GM19023 (cell line): ENCODE data around the gene PHKB.
"Not testable (repeated sequence)": the region's sequence is repeated elsewhere in the genome, so short reads cannot be mapped to it uniquely, and the experiment has no call there.

ENCODE experiments used
- ATAC-seq: cut with Tn5 transposase; IDR thresholded peaks from one replicate; pipeline ENCODE4 v1.9.1; 2021; ENCODE audit warnings: mild to moderate bottlenecking, moderate library complexity; ENCODE audit not compliant: unreplicated experiment

PHKB gene

GRCh38 chr16:47499700-47500264, 38.7 kb downstream of the PHKB start:
- ATAC-seq = no peak

- no peak for ATAC-seq
Observed at GRCh38 chr16:47503936-47504335, 42.8 kb downstream of the PHKB start.

GRCh38 chr16:47504599-47504998, 43.5 kb downstream of the PHKB start:
- no peak for ATAC-seq

GRCh38 chr16:47506800-47507199, 45.7 kb downstream of the PHKB start:
- ATAC-seq = no peak

GRCh38 chr16:47507701-47508100, 46.6 kb downstream of the PHKB start:
- no peak for ATAC-seq

GRCh38 chr16:47511882-47512281, 50.8 kb downstream of the PHKB start:
- no peak for ATAC-seq

GRCh38 chr16:47519037-47519436, 57.9 kb downstream of the PHKB start:
- no peak for ATAC-seq

- ATAC-seq = no peak
Observed at GRCh38 chr16:47519546-47519945, 58.4 kb downstream of the PHKB start.

GRCh38 chr16:47519996-47520679, 59.0 kb downstream of the PHKB start:
- no peak for ATAC-seq

GRCh38 chr16:47523342-47524006, 62.3 kb downstream of the PHKB start:
- ATAC-seq = peak; percentile 100

GRCh38 chr16:47524007-47524405, 62.9 kb downstream of the PHKB start:
- ATAC-seq = no peak

GRCh38 chr16:47528431-47528830, 67.3 kb downstream of the PHKB start:
- ATAC-seq = no peak

GRCh38 chr16:47533744-47534292, 72.7 kb downstream of the PHKB start:
- ATAC-seq = no peak

GRCh38 chr16:47538472-47538871, 77.3 kb downstream of the PHKB start:
- ATAC-seq = no peak

- ATAC-seq = not testable (repeated sequence)
Observed at GRCh38 chr16:47539707-47540670, 78.9 kb downstream of the PHKB start.

- not testable (repeated sequence) for ATAC-seq
Observed at GRCh38 chr16:47541135-47541534, 80.0 kb downstream of the PHKB start.

- not testable (repeated sequence) for ATAC-seq
Observed at GRCh38 chr16:47544255-47544654, 83.1 kb downstream of the PHKB start.

GRCh38 chr16:47551185-47551584, 90.1 kb downstream of the PHKB start:
- ATAC-seq = not testable (repeated sequence)

GRCh38 chr16:47551767-47552166, 90.6 kb downstream of the PHKB start:
- ATAC-seq = not testable (repeated sequence)

- no peak for ATAC-seq
Observed at GRCh38 chr16:47553853-47554564, 92.9 kb downstream of the PHKB start.
